Measurements from ENCODE around the gene PHF20.
"Not testable (repeated sequence)": the region's sequence is repeated elsewhere in the genome, so short reads cannot be mapped to it uniquely, and the experiment has no call there.

The PHF20 gene

DNA sequence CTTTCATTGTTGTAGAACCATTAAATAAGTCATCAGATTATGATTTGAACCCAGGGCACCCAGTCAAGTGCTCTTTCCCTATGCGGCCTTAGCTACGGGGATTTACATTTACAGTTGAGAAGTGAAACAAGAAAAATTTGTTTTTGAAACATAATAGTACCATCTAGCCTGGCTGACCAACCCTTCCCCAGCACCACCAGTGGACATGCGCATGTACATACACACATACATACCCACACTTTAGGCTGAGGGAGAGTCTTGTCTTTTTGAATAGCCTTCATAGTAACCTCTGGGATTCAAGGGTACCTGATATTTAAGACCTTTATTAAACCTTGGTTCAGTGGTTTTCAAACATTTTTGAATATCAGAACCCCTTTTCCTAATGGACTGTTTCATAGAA is 148.7 kb downstream of the PHF20 start:
- DNase-seq (ENCODE audit: low read depth), result no peak

DNA sequence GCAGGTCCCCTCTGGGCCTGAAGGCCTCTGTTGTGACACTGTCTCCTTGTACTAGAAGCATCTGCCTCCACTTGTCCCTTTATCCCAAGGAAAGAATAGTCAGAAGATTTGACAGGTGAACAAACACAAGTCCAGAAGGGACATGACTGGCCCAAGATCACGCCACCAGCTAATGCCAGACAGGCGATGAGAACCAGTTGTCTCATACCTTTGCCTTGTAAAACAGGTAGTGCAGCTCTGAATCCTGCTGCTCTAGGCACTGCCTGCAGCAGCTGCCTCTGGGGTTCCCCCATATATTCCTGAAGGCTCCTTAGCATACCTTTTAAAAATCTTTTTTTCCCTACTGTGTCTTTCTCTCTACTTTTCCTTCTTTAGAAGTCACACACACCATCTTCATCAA is 157.5 kb downstream of the PHF20 start:
- DNase-seq (ENCODE audit: low read depth), result no peak

DNA sequence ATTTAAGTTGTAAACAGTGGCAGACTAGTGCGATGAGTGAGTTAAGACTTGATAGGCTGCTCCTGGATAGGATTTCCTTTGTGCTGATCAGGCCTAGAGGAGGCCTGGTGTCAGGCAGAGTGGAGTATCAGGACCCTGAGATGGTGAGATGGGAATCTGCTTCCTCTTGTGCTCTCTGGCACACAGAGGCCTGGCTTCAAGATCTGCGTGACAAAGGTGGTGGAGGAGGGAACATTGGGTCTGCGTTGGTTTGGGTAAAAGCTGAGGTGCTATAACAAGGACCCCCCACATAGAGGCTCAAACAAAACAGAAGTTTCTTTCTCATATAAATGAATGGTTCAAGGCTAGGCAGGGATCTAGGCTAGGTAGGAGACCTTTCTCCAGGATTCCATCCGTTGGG is 162.2 kb downstream of the PHF20 start:
- no peak for DNase-seq (ENCODE audit: low read depth)

DNA sequence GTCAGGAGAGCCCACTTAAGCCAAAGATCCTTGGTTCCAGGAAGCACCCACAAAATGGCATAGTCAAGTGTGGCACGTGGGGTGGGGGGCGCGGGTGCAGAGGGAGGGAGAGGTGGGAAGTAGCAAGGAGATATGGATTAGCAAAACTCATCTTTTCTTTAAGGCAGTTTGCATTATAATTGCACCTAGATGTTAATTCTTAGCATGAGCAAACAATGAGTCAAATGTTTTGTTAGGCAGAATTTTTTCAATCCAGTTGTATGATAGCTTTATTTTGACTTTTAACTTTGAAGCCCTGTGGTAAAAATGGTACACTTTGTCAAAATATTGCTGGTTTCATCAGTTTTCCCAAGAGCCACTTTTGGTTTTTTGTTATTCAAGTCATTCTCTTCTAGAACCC is 167.4 kb downstream of the PHF20 start:
- DNase-seq (ENCODE audit: low read depth), result no peak

DNA sequence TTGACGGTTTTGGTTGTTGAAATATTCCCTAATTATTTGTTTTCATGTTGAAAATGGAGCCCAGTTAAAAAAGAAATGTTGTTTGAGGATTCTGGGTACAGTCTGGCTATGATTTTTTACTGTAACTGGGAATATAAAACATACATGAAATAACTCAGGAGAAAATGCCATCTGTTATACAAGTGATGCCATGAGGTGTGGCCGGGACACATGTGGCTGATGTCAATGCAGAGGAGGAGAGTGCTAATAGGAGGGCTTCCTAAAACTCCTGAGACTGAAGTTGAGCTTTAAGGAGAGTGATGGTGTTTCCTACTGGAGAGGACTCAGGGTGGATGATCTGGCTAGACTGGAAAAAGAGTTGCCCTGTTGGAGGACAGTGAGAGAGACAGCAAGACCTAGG is 169.8 kb downstream of the PHF20 start:
- no peak for DNase-seq (ENCODE audit: low read depth)

DNA sequence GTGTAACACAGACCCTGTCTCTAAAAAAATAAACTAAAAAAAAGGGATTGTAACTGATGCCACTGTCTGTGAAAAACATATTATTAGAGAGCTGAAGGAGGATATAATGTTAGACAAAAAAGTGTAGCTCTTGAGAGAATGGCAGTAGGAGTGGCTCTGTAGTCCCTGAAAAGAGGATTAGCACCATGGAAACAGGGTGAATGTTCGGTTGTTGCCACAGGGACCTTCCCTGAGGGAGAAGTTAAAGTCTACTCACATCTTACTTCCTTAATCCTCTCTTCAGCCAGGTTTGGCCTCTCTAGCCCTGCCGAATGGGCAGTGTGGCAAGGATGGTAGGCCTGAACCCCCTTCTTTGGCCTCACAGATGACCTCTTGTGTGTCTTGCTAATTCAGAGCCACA is 170.4 kb downstream of the PHF20 start:
- no peak for DNase-seq (ENCODE audit: low read depth)

DNA sequence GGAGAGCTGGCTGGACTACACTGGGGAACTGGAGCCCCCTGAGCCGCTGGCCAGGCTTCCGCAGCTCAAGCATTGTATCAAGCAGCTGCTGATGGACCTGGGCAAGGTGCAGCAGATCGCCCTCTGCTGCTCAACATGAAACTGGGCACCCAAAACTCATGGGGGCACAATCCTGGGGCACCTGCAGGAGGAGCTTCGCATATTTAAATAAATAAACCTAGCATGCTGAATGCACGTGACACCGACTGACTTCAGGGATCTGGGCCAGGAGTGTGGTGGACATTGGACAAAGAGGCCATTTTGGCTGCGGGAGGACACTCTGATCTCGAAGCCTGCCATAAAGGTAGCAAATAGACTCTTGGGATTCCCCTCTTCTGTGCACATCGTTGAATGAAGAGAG is 175.7 kb downstream of the PHF20 start:
- DNase-seq (ENCODE audit: low read depth), result no peak

- DNase-seq (ENCODE audit: low read depth), result no peak
Measured at GRCh38 chr20:35947907-35948306, 176.1 kb downstream of the PHF20 start.

- no peak for DNase-seq (ENCODE audit: low read depth)
Measured at GRCh38 chr20:35950093-35950492, 178.3 kb downstream of the PHF20 start.

DNA sequence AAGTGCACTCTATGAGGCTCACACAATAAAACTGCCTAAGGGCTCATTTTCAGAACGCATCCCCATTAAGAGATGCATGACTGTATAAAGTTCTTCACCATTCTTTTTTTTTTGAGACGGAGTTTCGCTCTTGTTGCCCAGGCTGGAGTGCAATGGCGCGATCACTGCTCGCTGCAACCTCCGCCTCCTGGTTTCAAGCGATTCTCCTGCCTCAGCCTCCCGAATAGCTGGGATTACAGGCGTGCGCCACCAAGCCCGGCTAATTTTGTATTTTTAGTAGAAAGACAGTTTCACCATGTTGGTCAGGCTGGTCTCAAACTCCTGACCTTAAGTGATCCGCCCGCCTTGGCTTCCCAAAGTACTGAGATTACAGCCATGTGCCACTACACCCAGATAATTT is 180.3 kb downstream of the PHF20 start:
- DNase-seq (ENCODE audit: low read depth), result not testable (repeated sequence)

DNA sequence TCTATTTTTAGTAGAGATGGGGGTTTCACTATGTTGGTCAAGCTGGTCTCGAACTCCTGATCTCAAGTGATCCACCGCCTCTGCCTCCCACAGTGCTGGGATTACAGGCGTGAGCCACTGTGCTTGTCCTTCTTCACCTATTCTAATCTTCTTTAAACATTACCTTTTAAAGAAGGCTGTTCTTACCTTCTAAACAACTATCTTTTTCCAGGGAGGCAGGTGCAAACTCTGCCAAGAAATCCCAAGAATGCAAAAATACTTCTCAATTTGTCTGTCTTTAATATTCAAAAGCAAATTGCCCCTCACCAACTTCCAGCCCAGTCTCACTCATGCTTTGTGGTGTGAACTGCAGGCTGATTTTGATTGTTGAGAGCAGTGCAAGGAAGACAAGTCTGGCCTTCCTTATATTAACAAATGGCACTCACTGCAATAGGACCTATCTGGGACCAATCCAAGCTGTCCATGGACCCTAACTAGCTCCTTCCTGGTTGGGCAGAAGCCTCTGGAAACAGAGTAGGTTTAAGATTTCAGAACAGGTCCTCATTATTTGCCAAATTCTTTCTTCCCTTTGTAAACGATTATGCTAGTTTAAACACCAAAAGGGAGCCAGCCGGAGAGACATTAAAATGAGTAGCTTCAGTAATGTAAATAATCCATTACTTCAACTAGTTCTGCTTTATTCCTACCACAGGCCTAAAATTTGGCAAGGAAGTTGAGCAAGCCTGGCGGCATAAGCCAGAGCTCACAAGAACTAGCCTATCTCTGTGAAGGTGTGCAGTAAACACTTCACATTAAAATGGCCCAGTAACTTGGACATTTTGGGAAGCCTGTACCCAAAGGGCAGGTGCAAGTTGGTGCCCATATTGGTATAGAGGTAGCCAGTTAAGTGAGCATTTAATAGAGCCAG is 180.9 kb downstream of the PHF20 start:
- DNase-seq (ENCODE audit: low read depth), result no peak

DNA sequence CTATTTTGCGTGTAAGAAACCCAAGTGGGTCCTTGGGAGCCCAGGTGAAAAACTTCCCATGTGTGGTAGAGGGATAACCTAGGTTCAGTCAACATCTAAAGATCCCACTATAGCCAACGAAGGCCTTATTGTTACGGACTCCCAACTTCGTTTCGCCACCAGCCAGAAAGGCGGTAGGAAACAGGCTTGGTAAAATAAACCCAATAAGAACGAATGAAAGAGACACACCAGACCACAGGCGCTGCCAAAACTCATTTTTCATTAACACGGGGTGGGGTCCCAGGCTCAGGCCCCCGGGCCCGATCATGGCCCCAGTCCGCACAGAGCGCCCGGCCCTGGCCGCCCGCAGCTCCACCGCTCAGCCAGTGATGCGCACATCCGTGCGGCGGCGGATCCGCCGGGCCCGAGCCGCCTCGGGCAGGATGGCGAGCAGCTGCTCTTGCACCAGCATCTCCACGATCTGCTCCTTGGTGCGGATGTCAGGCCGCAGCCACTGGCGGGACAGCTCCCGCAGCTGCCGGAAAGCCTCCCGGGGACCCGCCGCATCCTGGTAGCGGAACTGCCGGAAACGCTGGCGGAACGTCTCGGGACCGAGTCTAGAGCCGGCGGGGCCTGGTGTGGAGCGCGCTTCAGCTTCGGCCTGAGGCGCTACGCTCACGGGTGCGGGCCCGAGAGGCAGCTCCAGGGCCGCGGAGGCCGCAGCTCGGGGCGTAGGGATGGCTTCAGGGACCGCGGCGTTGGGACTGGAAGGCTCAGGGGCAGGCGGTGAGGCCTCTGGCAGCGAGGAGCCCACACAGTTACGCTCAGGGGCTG is 181.8 kb downstream of the PHF20 start:
- peak; percentile 49 for DNase-seq (ENCODE audit: low read depth)

- DNase-seq (ENCODE audit: low read depth), result peak; percentile 94
Measured at GRCh38 chr20:35954200-35954906, 182.5 kb downstream of the PHF20 start, which contains the start of gene SCAND1. Gene SCAND1, minus strand, starts transcription at chr20:35954502. Its CDS starts 218 bp downstream, at chr20:35954284.

- no peak for DNase-seq (ENCODE audit: low read depth)
Measured at GRCh38 chr20:35954907-35955251, 183.1 kb downstream of the PHF20 start.

GRCh38 chr20:35956616-35957015 is 184.8 kb downstream of the PHF20 start:
- no peak for DNase-seq (ENCODE audit: low read depth)

- DNase-seq (ENCODE audit: low read depth), result not testable (repeated sequence)
Measured at GRCh38 chr20:35959291-35959690, 187.5 kb downstream of the PHF20 start.

- no peak for DNase-seq (ENCODE audit: low read depth)
Measured at GRCh38 chr20:35963878-35964277, 192.1 kb downstream of the PHF20 start.

GRCh38 chr20:35967979-35968640 is 196.3 kb downstream of the PHF20 start, which contains the start of gene CNBD2:
Gene CNBD2, plus strand, starts transcription at chr20:35968590. Its CDS starts 173 bp downstream, at chr20:35968763.
- DNase-seq (ENCODE audit: low read depth), result no peak

DNA sequence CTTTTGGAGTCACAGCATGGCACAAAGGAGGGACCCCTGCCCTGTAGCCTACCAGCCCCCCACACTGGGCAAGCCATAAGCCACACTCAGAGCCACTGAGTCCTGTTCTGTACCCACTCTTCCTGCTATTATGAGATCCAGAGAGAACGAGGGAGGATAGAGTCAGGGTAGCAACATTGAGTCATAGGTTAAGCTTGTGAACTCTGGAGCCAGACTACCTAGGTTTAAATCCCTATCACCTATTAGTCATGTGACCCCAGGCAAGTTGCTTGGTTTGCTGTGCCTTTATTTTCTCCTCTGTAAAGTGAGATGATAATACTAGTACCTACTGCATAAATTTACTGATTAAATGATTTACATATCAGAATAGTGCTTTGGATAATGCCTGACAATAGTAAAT is 197.1 kb downstream of the PHF20 start:
- DNase-seq (ENCODE audit: low read depth), result no peak

- DNase-seq (ENCODE audit: low read depth), result no peak
Measured at GRCh38 chr20:35971981-35972380, 200.2 kb downstream of the PHF20 start.

GRCh38 chr20:35972462-35972861 is 200.6 kb downstream of the PHF20 start:
- DNase-seq (ENCODE audit: low read depth), result no peak

- no peak for DNase-seq (ENCODE audit: low read depth)
Measured at GRCh38 chr20:35974256-35974655, 202.4 kb downstream of the PHF20 start.
